ENCODE measurements around the gene ALX4.

DNA sequence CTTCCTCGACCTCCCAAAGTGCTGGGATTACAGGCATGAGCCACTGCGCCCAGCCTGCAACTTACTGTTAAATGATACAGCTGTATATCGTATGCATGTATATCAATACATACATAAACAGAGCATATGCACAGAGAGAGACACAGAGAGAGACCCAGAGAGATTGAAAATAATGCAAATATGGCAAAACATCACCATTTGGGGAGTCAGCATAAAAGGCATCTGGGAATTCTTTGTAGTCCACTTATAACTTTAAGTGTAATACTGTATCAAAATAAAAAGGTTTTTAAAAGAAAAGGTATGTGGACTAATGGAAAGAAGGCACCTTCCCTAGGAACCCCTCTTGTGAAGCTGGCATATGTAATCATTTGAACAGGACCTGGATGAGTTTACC is 21.8 kb downstream of the ALX4 start:
- TF ChIP-seq, protein P1, sequence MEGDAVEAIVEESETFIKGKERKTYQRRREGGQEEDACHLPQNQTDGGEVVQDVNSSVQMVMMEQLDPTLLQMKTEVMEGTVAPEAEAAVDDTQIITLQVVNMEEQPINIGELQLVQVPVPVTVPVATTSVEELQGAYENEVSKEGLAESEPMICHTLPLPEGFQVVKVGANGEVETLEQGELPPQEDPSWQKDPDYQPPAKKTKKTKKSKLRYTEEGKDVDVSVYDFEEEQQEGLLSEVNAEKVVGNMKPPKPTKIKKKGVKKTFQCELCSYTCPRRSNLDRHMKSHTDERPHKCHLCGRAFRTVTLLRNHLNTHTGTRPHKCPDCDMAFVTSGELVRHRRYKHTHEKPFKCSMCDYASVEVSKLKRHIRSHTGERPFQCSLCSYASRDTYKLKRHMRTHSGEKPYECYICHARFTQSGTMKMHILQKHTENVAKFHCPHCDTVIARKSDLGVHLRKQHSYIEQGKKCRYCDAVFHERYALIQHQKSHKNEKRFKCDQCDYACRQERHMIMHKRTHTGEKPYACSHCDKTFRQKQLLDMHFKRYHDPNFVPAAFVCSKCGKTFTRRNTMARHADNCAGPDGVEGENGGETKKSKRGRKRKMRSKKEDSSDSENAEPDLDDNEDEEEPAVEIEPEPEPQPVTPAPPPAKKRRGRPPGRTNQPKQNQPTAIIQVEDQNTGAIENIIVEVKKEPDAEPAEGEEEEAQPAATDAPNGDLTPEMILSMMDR (IDR thresholded peaks at IDR 0.05): no peak
- TF ChIP-seq POLR2A (IDR thresholded peaks at IDR 0.05): no peak

Data from Peyer's patch (tissue), 4 donors.